Heart left ventricle (tissue), 16 donors: ENCODE data around the gene SERINC3. TPM values are rescaled to one million over a fixed set of nuclear protein-coding genes. Genes with fewer than 3 reads are reported as not detected.

ENCODE experiments used
- ATAC-seq, 4 donors: fragments of 200-7000 bp; cut with Tn5 transposase; one replicate each; pipeline ENCODE4 v1.9.1; 2020 to 2022; ENCODE audit warnings: moderate library complexity in 4 of 4, mild to moderate bottlenecking in 3 of 4, moderate number of reproducible peaks in 1 of 4
- DNase-seq, 5 donors: peaks; one replicate each; pipeline ENCODE4 v3.0.0-alpha.2; 2020
- H3K27ac ChIP-seq, 12 donors: fragments of 200-600 bp; sonication (generic) in 4 of 12; one replicate each; pipeline versions ENCODE4 v1.5.0 to v1.8.0; 2016 to 2022; ENCODE audit warnings: mild to moderate bottlenecking in 2 of 12
- H3K27me3 ChIP-seq, 9 donors: fragments of 200-600 bp; sonication (generic) in 2 of 9; one replicate each; pipeline versions ENCODE4 v1.5.1 to v1.8.0; 2016 to 2022; ENCODE audit warnings: mild to moderate bottlenecking in 3 of 9
- H3K36me3 ChIP-seq, 9 donors: fragments of 200-600 bp; sonication (generic) in 2 of 9; one replicate each; pipeline versions ENCODE4 v1.5.0 to v1.8.0; 2018 to 2022; ENCODE audit warnings: mild to moderate bottlenecking in 2 of 9
- H3K4me1 ChIP-seq, 12 donors: fragments of 200-600 bp; sonication (generic) in 4 of 12; one replicate each; pipeline versions ENCODE4 v1.5.0 to v1.8.0; 2016 to 2022; ENCODE audit warnings: mild to moderate bottlenecking in 3 of 12
- H3K4me3 ChIP-seq, 12 donors: fragments of 200-600 bp; sonication (generic) in 4 of 12; one replicate each; pipeline versions ENCODE4 v1.5.0 to v1.8.0; 2017 to 2022; ENCODE audit warnings: mild to moderate bottlenecking in 9 of 12, moderate library complexity in 4 of 12
- H3K9me3 ChIP-seq, 12 donors: fragments of 200-600 bp; sonication (generic) in 4 of 12; one replicate each; pipeline versions ENCODE4 v1.5.0 to v1.8.0; 2016 to 2022; ENCODE audit warnings: mild to moderate bottlenecking in 1 of 12
- CTCF ChIP-seq, 12 donors: fragments of 200-600 bp; sonication (generic) in 4 of 12; IDR thresholded peaks; one replicate each; pipeline versions ENCODE4 v1.5.0 to v1.8.0; 2018 to 2022; ENCODE audit warnings: antibody characterized with exemption in 12 of 12, mild to moderate bottlenecking in 5 of 12
- POLR2A ChIP-seq, 2 donors: fragments of 450-650 bp; IDR thresholded peaks; one replicate each; pipeline ENCODE4 v1.6.1; 2017; ENCODE audit warnings: antibody characterized with exemption in 2 of 2, mild to moderate bottlenecking in 2 of 2, moderate library complexity in 2 of 2
- WGBS, 4 donors: extraction: QIAGEN DNeasy Blood & Tissue Kit in 2 of 4; methylation state at CpG; one replicate each; pipeline versions ENCODE4 v1.1.5 to v1.1.7; 2013 to 2018; 5-methylcytosine and 5-hydroxymethylcytosine counted together
- intact Hi-C, 10 donors: fragments of 100-400 bp; cut with DNase I; formaldehyde crosslinking; loops; one replicate each; pipeline versions ENCODE4 v1.11.1 to v1.14.2; 2022
- polyA plus RNA-seq, 2 donors: library from polyadenylated mRNA; stranded (reverse); fragments of 200-250 nt; gene quantifications; one replicate each; pipeline ENCODE4 v1.2.3, GENCODE V29; 2013
- total RNA-seq, 9 donors: library from RNA; depleted of rRNA in 2 of 9; stranded (reverse); fragments of >200 nt in 2 of 9; fragmentation: NEBNext Ultra II Directional in 3 of 9; extraction: Animal tissue kit (Norgen Biotek cat#: 25700) in 3 of 9; gene quantifications; one replicate each; pipeline versions ENCODE4 v1.1.0 to v1.2.4, GENCODE V29; 2016 to 2023
- donor health status: ischemic (EF 13 %, LVEDD 7.1; RV severe dilation, severe dysfunction).
- donor health status: healthy with polysubstance abuse.
- donor health status: DM: no; HTN: yes; CAD: no.
- donor health status: DM: no; HTN: no; CAD: no.
- donor health status: ischemic (EF 25% LVEDD 6.9; RV normal size, moderate dysfunction).
- donor health status: ischemic (EF 25% LVEDD 5.7; RV mildly dilated, moderate dysfunction).
- donor health status: healthy.
- donor health status: DM: yes; HTN: yes; CAD: no.
- donor health status: ischemic (EF 35%, LVEDD 5.7; RV mildly dilated, moderate dysfunction).
- donor health status: nonischemic (EF 11% LVEDD 7.7; RV severe dilation, severe dysfunction).
- donor health status: DM: yes; HTN: yes; CAD: no.
- donor health status: PGD.
- donor health status: ischemic (EF 29% LVEDD 5.4; RV normal size, mild dysfunction).
- donor health status: nonischemic (EF 23%, LVEDD 6.1; RV moderate dilation, normal function).

The SERINC3 gene
- total and polyA plus RNA-seq, 11 donors = 32.9 to 114 (median 96.2) TPM

- Histone ChIP-seq H3K4me1 (peaks cover 0 to 22% (median 7%) of the 10 kb centered on the region in 12 donors), H3K4me3 (no peak overlapping the region), H3K27ac (no peak overlapping the region), H3K36me3 (no peaks in the 10 kb centered on the region), H3K9me3 (no peaks in the 10 kb centered on the region), H3K27me3 (peaks cover 0 to 8% (median 0%) of the 10 kb centered on the region in 9 donors)
- 85 to 88% (median 86%) methylated on average over 6 of the region's 6 CpGs for WGBS, 4 donors
- TF ChIP-seq CTCF (IDR thresholded peaks at IDR 0.05) = no peak
- TF ChIP-seq POLR2A (IDR thresholded peaks at IDR 0.05) = no peak
- no peak for ATAC-seq
- intact Hi-C loops = no loop called here
- DNase-seq = no peak
Observed at GRCh38 chr20:44528309-44528708, 6.4 kb upstream of the SERINC3 start.

- no peak for TF ChIP-seq CTCF (IDR thresholded peaks at IDR 0.05)
- TF ChIP-seq POLR2A (IDR thresholded peaks at IDR 0.05) = no peak
Observed at GRCh38 chr20:44527716-44528199, 5.9 kb upstream of the SERINC3 start.

GRCh38 chr20:44526129-44526528, 4.3 kb upstream of the SERINC3 start:
- H3K27ac ChIP-seq = no peak overlapping the region
- WGBS, 4 donors = 79 to 86% (median 84%) methylated on average over 6 of the region's 6 CpGs
- intact Hi-C loops = no loop called here
- H3K36me3 ChIP-seq = no peaks in the 10 kb centered on the region
- peaks cover 0 to 8% (median under 1%) of the 10 kb centered on the region in 12 donors for H3K4me1 ChIP-seq
- no peak for DNase-seq
- no peaks in the 10 kb centered on the region for H3K9me3 ChIP-seq
- TF ChIP-seq POLR2A (IDR thresholded peaks at IDR 0.05) = no peak
- no peak for TF ChIP-seq CTCF (IDR thresholded peaks at IDR 0.05)
- no peak for ATAC-seq
- H3K4me3 ChIP-seq = no peak overlapping the region
- no peaks in the 10 kb centered on the region for H3K27me3 ChIP-seq

More at GRCh38 chr20:44527716-44528199, 5.9 kb upstream of the SERINC3 start:
- peaks cover 0 to 18% (median 4%) of the 10 kb centered on the region in 12 donors for H3K4me1 ChIP-seq
- H3K4me3 ChIP-seq = no peak overlapping the region
- intact Hi-C loops = no loop called here
- WGBS, 4 donors = 62 to 83% (median 66%) methylated on average over 3 to 4 of the region's 4 CpGs
- H3K36me3 ChIP-seq = no peaks in the 10 kb centered on the region
- H3K27me3 ChIP-seq = peaks cover 0 to 6% (median 0%) of the 10 kb centered on the region in 9 donors
- ATAC-seq = no peak
- no peaks in the 10 kb centered on the region for H3K9me3 ChIP-seq
- H3K27ac ChIP-seq = no peak overlapping the region
- no peak for DNase-seq

GRCh38 chr20:44523746-44524145, 1.9 kb upstream of the SERINC3 start:
- H3K36me3 ChIP-seq = peaks cover 0 to 3% (median 0%) of the 10 kb centered on the region in 9 donors
- WGBS, 4 donors = 50 to 66% (median 53%) methylated on average over 4 of the region's 4 CpGs
- ATAC-seq (no peak), DNase-seq (no peak)
- intact Hi-C loops = loop anchor here in 2 of 10 donors (5.0 kb wide), 1 partner anchor 46 kb away; the partner anchor contains the start of gene TTPAL (in 2 of the 2)
- H3K27me3 ChIP-seq = no peaks in the 10 kb centered on the region
- H3K27ac ChIP-seq = no peak overlapping the region
- TF ChIP-seq CTCF (IDR thresholded peaks at IDR 0.05) = no peak
- no peak for TF ChIP-seq POLR2A (IDR thresholded peaks at IDR 0.05)
- no peaks in the 10 kb centered on the region for H3K9me3 ChIP-seq
- H3K4me3 ChIP-seq = no peak overlapping the region
- peaks cover 10 to 30% (median 24%) of the 10 kb centered on the region in 12 donors for H3K4me1 ChIP-seq
